HG03439 (cell line): Measurements from ENCODE around the gene GHDC.

ENCODE experiments used
- ATAC-seq: cut with Tn5 transposase; IDR thresholded peaks from one replicate; pipeline ENCODE4 v1.9.1; 2021; ENCODE audit warnings: mild to moderate bottlenecking, moderate library complexity; ENCODE audit not compliant: unreplicated experiment

The GHDC gene

GRCh38 chr17:42183741-42184711 lies 10.3 kb downstream of the GHDC start:
- peak; percentile 61 for ATAC-seq

GRCh38 chr17:42182927-42183734 lies 11.2 kb downstream of the GHDC start:
- no peak for ATAC-seq

GRCh38 chr17:42181851-42182207 lies 12.5 kb downstream of the GHDC start:
- no peak for ATAC-seq

GRCh38 chr17:42180922-42181850 lies 13.1 kb downstream of the GHDC start, which contains the start of gene KCNH4:
Gene KCNH4, minus strand, starts transcription at chr17:42181142. Its CDS starts 197 bp downstream, at chr17:42180945.
- ATAC-seq: peak; percentile 50

- ATAC-seq: no peak
Observed at GRCh38 chr17:42180411-42180921, 13.8 kb downstream of the GHDC start.

- ATAC-seq: no peak
Observed at GRCh38 chr17:42179911-42180410, 14.3 kb downstream of the GHDC start.

GRCh38 chr17:42179335-42179734 lies 15.0 kb downstream of the GHDC start:
- no peak for ATAC-seq

GRCh38 chr17:42178817-42179216 lies 15.5 kb downstream of the GHDC start:
- ATAC-seq: no peak

- ATAC-seq: no peak
Observed at GRCh38 chr17:42177684-42178083, 16.6 kb downstream of the GHDC start.

GRCh38 chr17:42174126-42174783 lies 20.0 kb downstream of the GHDC start:
- ATAC-seq: no peak

- ATAC-seq: no peak
Observed at GRCh38 chr17:42171831-42172230, 22.5 kb downstream of the GHDC start.

GRCh38 chr17:42169351-42169750 lies 24.9 kb downstream of the GHDC start:
- ATAC-seq: no peak

GRCh38 chr17:42167807-42168206 lies 26.5 kb downstream of the GHDC start:
- no peak for ATAC-seq

GRCh38 chr17:42166196-42166763 lies 28.0 kb downstream of the GHDC start:
- ATAC-seq: no peak

GRCh38 chr17:42165751-42166150 lies 28.5 kb downstream of the GHDC start:
- no peak for ATAC-seq

GRCh38 chr17:42163696-42164407 lies 30.4 kb downstream of the GHDC start:
- ATAC-seq: no peak

- no peak for ATAC-seq
Observed at GRCh38 chr17:42163113-42163512, 31.2 kb downstream of the GHDC start.

GRCh38 chr17:42160531-42160910 lies 33.8 kb downstream of the GHDC start:
- ATAC-seq: no peak
